NCI-H1694 (cell line): ENCODE measurements around the gene B3GNT9.
A peak's percentile ranks its signal among the peaks of the same experiment; 100 is the strongest.

Experiments used
- DNase-seq: peaks from one replicate; lab custom pipeline; 2025; lab: John Stamatoyannopoulos, UW

Gene B3GNT9, protein sequence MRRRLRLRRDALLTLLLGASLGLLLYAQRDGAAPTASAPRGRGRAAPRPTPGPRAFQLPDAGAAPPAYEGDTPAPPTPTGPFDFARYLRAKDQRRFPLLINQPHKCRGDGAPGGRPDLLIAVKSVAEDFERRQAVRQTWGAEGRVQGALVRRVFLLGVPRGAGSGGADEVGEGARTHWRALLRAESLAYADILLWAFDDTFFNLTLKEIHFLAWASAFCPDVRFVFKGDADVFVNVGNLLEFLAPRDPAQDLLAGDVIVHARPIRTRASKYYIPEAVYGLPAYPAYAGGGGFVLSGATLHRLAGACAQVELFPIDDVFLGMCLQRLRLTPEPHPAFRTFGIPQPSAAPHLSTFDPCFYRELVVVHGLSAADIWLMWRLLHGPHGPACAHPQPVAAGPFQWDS

DNA sequence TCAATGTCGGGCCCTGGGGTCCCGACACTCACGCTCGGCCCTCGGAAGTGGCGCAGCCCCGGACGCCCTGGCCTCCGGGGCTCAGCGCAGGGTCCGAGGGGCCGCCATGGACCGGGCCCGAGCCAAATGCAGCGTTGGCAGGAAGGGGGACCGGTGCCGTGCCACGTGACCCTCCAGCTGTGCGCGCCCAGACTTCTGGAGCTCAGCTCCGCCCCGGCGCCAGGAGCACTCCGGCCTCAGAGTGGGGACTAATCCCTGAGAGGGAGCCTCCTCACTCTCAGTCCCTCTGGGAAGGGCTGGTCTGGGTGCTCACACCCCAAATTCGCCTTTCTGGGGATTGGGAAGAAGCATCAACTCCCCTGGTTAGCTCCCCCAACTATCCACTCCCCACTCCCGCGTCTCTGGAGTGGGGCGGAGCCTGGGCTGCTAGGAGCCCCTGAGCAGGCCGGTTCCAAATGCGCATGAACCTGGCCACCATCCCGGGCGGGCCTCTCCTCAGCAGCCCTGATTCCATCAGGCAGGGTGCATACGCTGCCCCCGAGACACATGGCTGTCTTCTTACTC, at the start of gene B3GNT9:
B3GNT9 (minus strand) TSS at position 166 of the 564 bp plus-strand sequence. CDS start 513 bp downstream, outside the sequence.
- DNase-seq = peak; percentile 72

DNA sequence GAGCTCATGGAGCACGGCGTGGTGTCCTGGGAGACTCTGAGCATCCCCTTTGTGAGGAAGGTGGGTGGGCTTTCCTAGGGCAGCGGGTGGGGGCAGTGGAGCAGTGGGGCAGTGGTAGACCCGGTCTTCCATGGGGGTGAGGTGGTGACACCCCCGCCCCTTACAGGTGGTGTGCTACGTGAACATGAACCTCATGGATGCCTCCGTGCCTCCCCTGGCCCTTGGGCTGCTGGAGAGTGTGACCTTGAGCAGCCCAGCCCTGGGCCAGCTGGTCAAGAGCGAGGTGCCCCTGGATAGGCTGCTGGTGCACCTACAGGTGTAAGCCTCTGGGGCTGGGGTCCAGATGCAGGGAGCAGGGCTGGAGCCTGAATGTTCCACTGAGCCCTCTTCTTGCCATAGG, 49.7 kb upstream of the B3GNT9 start:
- DNase-seq = no peak

DNA sequence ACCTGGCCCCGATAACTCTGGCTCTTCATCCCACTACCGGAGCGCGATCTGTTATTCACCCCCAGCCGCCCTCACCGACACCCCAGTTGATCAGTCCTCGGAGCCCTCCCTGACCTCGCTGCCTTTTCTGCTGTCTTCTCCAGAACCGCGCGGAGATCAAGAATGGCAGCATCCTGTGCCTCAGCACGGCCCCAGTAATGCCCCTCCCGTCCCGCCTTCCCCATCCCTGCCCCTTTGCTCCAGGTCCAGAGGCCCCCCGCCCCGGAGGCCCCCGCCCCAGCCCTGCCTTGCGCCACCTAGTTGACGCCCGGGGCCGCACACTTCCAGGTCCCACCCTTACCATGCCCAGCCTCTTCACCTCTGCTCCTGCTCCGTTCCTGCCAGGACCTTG, 49.0 kb upstream of the B3GNT9 start:
- no peak for DNase-seq

DNA sequence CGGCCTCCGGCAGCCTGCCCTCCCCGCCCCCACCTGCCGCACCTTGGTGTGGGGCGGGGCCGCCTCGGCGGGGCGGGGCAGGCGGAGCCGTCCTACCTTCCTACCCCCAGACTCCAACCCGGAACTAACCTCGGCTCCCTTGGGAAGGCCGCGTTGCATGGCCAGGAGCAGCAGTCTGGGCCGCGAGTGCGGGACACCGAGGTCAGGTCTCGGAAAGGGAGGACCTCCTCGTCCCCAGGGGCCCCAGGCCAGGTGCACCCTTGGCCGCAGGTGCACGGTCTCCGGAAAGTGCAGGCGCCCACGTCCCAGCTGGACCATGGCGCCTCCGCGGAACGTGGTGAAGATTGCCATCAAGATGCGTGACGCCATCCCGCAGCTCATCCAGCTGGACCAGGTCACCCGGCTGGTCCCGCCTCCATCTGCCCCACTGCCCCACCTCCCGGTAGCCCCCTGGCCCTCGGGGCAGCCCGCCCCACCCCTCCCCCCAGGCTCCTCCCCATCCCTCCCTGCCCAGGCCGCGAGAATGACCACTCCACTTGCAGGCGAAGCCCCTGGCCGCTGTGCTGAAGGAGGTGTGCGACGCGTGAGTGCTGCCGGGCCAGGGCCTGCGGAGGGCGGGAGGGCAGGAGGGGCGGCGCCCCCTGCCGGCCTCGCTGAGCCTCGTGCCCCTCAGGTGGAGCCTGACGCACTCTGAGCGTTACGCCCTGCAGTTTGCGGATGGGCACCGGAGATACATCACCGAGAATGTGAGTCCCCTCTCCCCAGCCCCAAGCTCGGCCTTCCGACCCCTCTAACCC, 48.4 kb upstream of the B3GNT9 start, which contains the start of gene ELMO3:
ELMO3 (plus strand) TSS at position 121 of the 797 bp plus-strand sequence; CDS start at position 317, 196 bp downstream.
- DNase-seq = no peak

DNA sequence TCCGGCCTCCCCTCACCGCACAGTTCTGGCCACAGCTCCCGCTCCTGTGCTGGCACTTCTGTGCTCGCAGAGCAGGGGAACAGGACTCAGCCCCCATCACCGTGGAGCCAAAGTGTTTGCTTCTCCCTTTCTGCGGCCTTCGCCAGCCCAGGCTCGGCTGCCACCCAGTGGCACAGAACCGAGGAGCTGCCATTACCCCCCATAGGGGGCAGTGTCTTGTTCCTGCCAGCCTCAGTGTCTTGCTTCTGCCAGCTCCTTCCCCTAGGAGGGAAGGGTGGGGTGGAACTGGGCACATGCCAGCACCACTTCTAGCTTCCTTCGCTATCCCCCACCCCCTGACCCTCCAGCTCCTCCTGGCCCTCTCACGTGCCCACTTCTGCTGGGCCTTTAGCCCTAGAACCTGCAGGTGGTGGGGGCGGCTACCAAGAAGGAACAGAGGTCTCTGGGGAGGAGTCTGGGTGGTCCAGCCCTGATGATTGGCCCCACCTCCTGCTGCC, 47.5 kb upstream of the B3GNT9 start:
- DNase-seq = peak; percentile 34

DNA sequence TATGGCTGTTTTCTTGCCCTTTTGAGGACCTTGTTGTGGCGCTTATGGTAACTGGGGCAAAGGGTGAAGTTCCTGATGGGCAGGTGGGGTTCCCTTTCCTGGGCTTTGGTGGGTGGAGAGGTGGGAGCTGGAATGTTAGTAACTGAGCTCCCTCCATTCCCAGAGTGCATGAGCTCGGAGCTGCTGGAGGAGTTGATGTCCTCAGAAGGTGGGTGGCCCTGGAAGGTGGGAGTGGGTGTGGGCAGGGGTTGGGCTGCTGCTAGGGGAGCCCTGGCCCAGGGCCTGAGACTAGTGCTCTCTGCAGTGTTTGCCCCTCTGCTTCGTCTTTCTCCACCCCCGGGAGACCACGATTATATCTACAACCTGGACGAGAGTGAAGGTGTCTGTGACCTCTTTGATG, 46.9 kb upstream of the B3GNT9 start:
- DNase-seq = no peak

DNA sequence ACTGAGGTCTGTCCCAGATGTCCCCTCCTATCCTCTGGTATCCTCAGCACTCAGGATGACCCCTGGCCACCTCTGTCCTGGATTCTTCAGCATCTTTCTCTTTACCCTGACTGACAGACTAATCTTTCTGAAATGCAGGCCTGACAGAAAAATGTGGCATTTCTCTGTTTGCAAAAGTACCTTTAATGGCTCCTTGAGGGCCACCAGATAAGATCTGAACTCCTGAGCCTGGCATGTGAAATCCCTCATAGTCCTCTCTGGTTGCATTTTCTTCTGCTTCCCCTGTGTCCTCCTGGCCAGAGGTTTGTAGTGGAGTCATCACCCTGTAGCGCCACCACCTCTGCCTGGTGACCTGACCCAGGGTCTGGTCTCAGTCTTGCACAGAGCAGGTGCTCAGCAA, 46.1 kb upstream of the B3GNT9 start:
- no peak for DNase-seq

DNA sequence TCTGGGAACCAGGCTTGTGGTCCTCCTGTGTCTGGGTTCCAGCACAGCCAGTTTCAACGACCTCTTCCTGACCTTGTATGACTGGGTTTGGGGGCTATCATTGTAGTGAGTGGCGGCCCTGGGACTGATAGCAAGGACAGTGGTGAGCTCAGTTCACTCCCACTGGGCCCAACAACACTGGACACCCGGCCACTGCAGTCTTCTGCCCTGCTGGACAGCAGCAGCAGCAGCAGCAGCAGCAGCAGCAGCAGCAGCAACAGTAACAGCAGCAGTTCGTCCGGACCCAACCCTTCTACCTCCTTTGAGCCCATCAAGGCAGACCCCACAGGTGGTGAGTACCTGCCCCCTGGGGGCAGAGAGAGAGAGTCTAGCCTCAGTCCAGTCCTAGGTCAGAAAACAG, 44.9 kb upstream of the B3GNT9 start:
- DNase-seq = no peak

DNA sequence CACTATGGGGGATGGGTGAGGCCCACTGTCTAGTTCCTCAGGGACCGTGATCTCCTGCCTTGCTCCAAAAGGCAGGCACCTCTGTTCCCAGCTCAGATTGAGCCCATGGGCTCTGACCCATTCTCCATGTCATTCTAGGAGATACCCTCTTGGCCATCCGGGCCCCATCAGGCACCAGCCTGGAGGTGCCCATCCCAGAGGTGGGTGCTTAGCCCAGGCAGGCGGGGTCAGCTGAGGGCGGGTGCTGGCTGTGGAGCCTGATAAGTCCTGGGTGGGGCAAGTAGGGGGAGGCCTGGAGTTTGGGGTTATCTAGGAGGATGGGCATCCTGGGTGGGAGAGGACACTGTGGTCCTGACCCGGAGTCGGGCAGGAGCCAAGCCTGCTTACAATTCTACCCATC, 43.5 kb upstream of the B3GNT9 start:
- no peak for DNase-seq

DNA sequence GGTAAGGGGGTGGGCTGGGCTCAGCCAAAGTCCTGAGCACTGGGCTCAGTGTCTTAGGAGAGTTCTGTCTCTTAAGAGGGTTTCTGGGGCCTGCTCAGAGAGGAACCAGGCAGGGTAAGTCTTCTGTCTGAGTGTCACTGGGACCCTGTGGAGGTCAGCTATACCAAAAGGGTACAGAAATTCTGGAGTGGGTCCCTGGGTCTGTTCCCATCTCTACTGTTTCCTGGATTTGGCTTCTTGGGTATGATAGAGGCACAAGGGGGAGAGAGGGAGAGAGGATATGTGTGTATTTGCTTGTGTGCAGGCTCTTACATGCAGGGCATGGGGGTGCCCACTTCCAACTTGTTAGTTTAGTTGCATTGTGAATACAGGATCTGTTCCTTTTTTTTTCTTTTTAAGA, 42.7 kb upstream of the B3GNT9 start:
- no peak for DNase-seq

DNA sequence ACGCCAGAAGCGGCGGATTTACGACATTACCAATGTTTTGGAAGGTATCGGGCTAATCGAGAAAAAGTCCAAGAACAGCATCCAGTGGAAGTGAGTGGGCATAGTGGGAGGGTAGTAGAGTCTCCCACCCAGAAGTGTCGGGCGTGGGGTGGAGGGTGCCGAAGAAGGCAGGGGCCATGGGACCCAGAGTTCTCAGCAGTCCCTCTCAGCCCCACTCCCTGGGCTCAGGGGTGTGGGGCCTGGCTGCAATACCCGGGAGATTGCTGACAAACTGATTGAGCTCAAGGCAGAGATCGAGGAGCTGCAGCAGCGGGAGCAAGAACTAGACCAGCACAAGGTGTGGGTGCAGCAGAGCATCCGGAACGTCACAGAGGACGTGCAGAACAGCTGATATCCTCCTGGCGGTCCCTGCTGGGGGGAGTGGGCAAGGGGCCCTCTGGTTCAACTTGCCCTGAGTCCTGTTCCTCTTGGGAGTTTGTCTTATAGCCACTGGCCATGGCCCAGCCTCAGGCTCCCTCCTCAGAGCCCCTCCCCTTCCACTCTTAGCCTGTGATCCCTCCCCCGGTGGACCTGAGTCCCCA, 42.1 kb upstream of the B3GNT9 start:
- DNase-seq = no peak

DNA sequence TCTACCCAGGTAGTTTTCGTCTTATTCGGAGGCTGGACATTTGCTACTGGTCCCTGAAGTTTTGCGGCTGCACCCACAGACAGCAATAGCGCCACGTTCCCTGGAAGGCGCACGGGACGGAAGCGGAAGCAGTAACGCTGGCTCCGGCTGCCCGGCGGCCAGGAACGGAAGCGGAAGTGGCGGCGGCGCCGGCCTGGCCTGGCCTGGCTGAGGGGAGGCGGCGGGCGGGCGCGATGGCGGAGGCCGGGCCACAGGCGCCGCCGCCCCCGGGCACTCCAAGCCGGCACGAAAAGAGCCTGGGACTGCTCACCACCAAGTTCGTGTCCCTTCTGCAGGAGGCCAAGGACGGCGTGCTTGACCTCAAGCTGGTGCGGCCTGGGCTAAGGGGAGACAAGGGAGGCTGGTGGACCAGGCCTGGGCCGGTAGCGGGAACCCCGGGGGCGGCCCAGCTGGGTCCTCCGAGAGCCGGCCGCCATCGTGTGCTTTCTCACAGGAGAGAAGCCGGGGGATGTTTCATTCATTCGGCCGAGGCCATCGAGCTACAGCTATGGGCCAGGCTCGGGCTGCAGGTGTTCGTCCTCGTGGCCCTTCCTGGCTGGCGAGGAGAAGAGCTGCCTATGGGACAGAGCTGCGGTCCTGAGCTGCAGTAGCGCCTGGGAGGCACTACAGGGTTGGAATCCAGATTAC, 41.3 kb upstream of the B3GNT9 start, which contains the start of gene E2F4:
E2F4 (plus strand) TSS at position 161 of the 687 bp plus-strand sequence; CDS start at position 234, 73 bp downstream.
- DNase-seq = peak; percentile 42

DNA sequence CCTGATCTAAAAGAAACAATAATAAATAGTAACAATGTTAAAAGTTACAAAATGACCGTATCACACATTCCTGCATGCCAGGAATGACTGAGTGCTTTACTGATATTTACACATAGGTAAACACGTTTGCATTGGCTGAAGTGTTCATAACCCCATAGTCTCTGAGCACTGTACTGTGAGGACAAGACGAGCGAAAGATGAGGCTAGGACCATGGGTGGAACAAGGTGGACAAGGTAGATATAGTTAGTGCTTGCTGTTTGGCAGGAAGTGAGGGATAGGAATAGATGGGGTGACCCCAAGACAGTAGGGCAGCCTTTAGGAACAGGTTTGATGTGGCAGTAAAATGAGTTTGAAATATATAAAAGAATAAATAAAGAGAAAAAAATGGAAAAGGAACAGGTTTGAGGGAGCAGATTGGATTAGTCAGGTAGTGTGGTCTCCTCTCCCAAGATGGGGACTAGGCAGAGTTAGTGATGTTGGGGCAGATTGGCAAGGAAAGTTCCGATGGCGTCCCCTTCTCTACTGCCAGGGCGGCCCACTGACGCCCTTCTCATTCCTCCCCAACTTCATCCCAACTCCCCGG, 40.7 kb upstream of the B3GNT9 start:
- DNase-seq = no peak

DNA sequence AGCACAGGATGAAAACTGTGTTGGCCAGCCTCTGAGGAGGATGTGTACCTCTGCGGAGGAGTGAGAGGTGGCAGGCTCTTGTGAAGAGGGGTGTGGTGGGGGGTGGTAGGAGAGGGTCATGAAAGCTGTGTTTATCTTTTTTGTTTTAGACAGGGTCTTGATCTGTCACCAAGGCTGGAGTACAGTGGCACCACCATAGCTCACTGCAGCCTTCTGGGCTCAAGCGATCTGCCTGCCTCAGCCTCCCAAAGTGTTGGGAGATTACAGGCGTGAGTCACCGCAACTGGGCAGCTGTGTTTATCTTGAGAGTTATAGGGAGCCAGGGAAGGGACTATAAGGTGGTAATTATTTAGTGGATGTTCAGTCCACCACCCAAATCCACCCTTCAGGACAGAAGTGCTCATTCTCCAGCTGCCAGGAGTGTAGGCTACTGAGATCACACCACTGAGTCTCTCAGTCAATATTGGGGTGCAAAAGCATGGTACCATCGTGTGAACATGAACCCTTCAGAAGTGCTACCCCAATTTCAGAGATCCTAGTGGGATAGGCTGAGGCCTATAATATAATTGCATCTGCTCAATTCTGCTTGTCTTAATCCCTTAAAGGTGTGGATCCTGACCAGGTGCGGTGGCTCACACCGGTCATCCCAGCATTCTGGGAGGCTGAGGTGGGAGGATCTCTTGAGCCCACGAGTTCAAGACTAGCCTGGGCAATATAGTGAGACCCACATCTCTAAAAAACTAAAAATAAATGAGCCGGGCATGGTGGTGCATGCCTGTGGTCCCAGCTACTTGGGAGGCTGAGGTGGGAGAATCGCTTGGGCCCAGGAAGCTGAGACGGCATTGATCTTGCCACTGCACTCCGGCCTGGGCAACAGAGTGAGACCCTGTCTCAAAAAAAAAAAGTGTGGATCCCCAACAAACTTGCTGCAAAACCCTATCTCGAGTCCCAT, 39.9 kb upstream of the B3GNT9 start:
- DNase-seq = no peak

DNA sequence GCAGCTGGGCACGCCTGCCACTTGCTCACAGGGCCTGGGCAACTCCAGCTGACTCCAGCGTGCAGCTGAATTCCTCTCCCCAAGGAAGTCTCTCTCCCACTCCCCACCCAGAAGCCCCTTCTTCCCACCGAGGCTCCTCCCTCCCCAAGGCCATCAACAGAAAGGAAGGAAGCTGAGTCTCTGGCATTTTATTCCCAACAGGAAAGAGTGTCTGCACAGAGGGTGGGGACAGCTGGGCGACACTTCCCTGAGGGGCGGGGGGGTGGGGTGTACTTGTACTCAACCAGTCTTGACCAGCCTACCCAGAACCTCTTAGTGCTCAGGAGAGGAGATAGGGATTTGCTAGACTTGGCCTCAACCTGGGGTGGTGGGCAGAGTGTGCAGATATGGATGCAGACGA, 39.2 kb upstream of the B3GNT9 start, which contains the start of gene EXOC3L1:
EXOC3L1 (minus strand) TSS at position 96 of the 400 bp plus-strand sequence. CDS start 460 bp downstream, outside the sequence.
- no peak for DNase-seq

DNA sequence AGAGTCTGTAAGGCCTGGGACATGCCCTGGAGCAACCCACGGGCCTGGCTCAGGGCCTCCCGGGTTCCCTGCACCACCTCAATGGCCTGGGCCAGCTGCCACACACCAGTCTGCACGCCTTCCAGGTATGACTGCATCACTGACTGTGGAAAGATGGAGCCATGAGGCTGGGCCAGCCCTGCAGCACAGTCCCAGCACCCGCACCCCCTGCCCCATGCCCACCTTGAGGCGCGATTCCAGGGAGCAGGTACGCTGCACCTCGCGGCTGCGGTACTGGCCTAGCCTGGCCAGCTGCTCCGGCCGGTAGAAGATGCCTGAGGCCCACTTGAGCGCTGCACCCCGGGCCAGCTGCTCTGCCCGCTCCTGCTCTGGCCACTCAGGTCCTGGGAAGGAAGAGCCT, 38.0 kb upstream of the B3GNT9 start:
- no peak for DNase-seq

DNA sequence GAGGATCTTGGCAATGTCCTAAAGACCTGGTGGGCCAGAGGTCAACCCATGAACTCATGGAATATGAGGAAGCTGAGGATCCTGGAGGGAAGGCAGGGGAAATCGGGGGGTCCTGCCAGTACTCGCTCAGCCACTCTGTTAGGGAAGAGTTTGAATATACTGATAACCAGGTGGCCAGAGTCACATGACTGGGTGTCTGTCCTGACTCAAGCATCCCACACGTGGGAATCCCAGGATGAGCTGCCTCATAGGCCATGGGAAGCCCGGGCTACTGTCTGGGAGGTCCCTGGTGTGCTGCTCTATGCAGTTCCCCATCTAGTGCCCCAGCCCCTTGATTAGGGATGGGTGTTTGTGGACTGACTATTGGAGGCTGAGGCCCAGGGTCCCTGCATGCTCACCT, 37.5 kb upstream of the B3GNT9 start:
- no peak for DNase-seq

DNA sequence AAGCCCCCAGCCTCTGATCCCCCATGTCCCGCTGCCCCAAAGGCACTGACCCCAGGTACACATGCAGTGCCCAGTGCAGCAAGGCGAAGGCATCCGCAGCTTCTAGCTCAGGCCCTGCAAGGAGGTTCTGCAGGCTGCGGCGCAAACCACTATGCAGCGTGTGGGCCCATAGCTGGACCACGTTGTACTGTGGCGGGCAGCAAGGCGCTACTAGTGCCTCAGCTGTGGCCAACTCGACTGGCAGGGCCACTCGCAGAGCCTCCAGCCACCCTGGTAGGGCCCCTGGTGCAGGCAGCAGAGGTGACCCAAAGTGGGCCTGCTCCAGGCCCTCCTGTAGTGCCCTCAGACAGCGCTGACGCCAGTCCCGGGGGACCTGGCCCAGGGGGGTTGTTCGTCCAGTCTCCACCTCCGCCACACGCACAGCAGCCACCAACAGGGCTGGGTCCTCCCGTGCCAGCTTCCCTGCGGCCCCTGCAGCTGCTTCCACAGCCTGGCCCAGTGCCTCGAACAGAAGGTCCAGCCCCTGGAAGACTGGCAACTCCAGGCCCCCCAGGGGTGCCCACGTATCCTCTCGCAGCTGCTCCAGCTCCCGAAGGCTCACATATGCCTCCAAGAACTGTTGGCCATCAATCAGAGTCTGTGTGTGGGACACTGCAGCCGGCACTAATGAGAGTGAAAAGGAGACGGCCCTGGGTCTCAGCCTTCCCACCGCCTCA, 36.5 kb upstream of the B3GNT9 start:
- DNase-seq = no peak

DNA sequence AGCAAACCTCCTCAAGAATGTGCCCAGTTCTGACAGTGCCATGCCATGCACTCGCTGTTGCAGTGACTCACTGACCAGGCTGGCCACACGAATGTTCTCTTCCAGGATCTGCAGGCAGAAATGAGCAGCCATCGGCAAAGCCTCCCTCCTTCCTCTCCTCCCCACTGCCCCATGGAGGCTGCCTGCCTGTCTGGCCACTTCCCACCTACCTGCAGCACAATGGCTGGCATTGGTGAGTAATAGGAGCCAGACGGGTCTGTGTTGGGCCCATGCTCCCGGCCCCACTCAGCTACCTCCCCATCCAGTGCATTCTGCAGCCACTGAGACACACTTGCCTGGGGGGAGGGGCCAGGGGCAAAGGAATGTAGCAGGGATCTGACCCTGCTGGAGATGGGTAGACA, 35.8 kb upstream of the B3GNT9 start:
- no peak for DNase-seq
